HT-29 (cell line): ENCODE results near the gene KRTAP5-5. TPM values are rescaled to one million over a fixed set of nuclear protein-coding genes. Genes with fewer than 3 reads are reported as not detected.

ENCODE experiments used
- DNase-seq: peaks from one replicate; pipeline ENCODE4 v3.0.0-alpha.2; 2015; ENCODE audit warnings: low spot score
- total RNA-seq: library from RNA; depleted of rRNA; stranded (reverse); fragments of >200 nt; shearing (Covaris generic); gene quantifications from 2 replicates; pipeline ENCODE4 v1.2.3, GENCODE V29; 2014; rRNA removed

The KRTAP5-5 gene
- total RNA-seq, 1 experiment from 2014 or later: not detected

GRCh38 chr11:1674173-1675131, 44.9 kb downstream of the KRTAP5-5 start:
- no peak for DNase-seq

DNA sequence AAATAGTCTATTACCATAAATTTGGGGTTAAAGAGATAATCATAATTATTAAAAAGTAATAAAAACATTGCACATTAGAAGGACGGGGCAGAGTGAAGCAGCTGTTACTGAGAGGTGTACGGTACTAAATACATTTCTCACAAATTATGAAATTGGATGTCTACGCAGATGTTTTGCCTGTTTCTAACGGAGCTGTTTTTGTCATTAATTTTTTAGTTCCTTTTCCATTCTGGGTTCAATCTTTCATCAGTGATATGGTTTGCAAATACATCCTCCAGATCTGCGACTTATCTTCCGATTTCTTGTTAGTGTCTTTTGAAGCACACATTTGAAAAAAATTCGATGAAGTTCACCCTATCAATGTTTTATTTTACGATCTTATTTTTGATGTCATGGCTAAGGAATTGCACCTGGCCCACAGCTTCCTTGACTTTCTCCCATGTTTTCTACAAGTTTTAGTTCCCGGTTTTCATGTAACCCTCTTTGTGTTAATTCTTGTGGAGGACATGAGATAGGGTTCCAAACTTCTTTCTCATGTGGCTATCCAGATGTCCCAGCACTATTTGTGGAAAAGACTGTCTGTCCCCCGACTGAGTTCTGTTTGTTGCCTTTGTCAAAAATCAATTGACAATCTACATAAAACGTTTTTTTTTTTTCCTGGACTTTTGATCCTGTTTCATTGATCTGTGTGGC, 46.1 kb downstream of the KRTAP5-5 start:
- DNase-seq: no peak

GRCh38 chr11:1676229-1676740, 46.7 kb downstream of the KRTAP5-5 start:
- no peak for DNase-seq

- no peak for DNase-seq
These were observed 50.3 kb downstream of the KRTAP5-5 start for GRCh38 chr11:1679881-1680280.

Other genes with a start within 250 kb of the KRTAP5-5 start
- gene BRSK2, start 239.8 kb upstream of the KRTAP5-5 start, total RNA-seq: 0.52 and 0.76 TPM in 2 replicates
- gene MOB2, start 143.0 kb upstream of the KRTAP5-5 start, total RNA-seq: 56.6 and 67.2 TPM in 2 replicates
- 21.4 and 23.2 TPM in 2 replicates for gene DUSP8, start 57.5 kb upstream of the KRTAP5-5 start, total RNA-seq
- gene KRTAP5-1, start 44.5 kb upstream of the KRTAP5-5 start, total RNA-seq: not detected in 2 replicates
- not detected in 2 replicates for gene KRTAP5-2, start 31.5 kb upstream of the KRTAP5-5 start, total RNA-seq
- gene KRTAP5-3, start 21.3 kb upstream of the KRTAP5-5 start, total RNA-seq: not detected in 2 replicates
- not detected in 2 replicates for gene KRTAP5-4, start 7.6 kb upstream of the KRTAP5-5 start, total RNA-seq
- not detected in 2 replicates for gene KRTAP5-6, start 67.4 kb downstream of the KRTAP5-5 start, total RNA-seq
- 2.8 and 4.1 TPM in 2 replicates for gene IFITM10, start 120.8 kb downstream of the KRTAP5-5 start, total RNA-seq
- 1,063 and 1,119 TPM in 2 replicates for gene CTSD, start 134.2 kb downstream of the KRTAP5-5 start, total RNA-seq
- gene SYT8, start 205.2 kb downstream of the KRTAP5-5 start, total RNA-seq: 59.9 and 63.4 TPM in 2 replicates
- gene TNNI2, start 209.2 kb downstream of the KRTAP5-5 start, total RNA-seq: 4.6 and 17.2 TPM in 2 replicates
- gene LSP1, start 223.3 kb downstream of the KRTAP5-5 start, total RNA-seq: 0.05 and 0.60 TPM in 2 replicates